Neural crest cell (in vitro differentiated cells): Measurements from ENCODE around the gene ZNF302. TPM values are rescaled to one million over a fixed set of nuclear protein-coding genes. Genes with fewer than 3 reads are reported as not detected.
A peak's percentile ranks its signal among the peaks of the same experiment; 100 is the strongest.

ENCODE experiments used
- DNase-seq: peaks from one replicate; pipeline ENCODE4 v3.0.0; 2021; ENCODE audit warnings: low read depth, mixed read lengths, low spot score
- H3K27ac Mint-ChIP-seq: one replicate; pipeline ENCODE4 v1.8.0; 2021; ENCODE audit warnings: mild to moderate bottlenecking, mixed read lengths; ENCODE audit not compliant: unreplicated experiment
- H3K27me3 Mint-ChIP-seq: 2 replicates; pipeline ENCODE4 v1.8.0; 2021; ENCODE audit warnings: low read depth, mild to moderate bottlenecking, mixed read lengths
- H3K36me3 Mint-ChIP-seq: 2 replicates; pipeline ENCODE4 v1.8.0; 2021; ENCODE audit warnings: low read depth, mild to moderate bottlenecking, mixed read lengths
- H3K4me1 Mint-ChIP-seq: 2 replicates; pipeline ENCODE4 v1.8.0; 2021; ENCODE audit warnings: mixed read lengths
- H3K4me3 Mint-ChIP-seq: one replicate; pipeline ENCODE4 v1.8.0; 2021; ENCODE audit warnings: mild to moderate bottlenecking, mixed read lengths
- H3K9me3 Mint-ChIP-seq: 2 replicates; pipeline ENCODE4 v1.8.0; 2021; ENCODE audit warnings: mixed read lengths
- CTCF ChIP-seq: fragments of 200-600 bp; sonication (generic); conservative IDR thresholded peaks from 2 replicates; pipeline ENCODE4 v1.5.0; 2021; ENCODE audit warnings: antibody characterized with exemption, mild to moderate bottlenecking
- total RNA-seq: library from RNA; stranded (reverse); gene quantifications from 2 replicates; pipeline ENCODE4 v1.2.1, GENCODE V29; 2021

ZNF302 gene
- total RNA-seq, 1 donor from 2014 or later: 37.0 TPM

DNA sequence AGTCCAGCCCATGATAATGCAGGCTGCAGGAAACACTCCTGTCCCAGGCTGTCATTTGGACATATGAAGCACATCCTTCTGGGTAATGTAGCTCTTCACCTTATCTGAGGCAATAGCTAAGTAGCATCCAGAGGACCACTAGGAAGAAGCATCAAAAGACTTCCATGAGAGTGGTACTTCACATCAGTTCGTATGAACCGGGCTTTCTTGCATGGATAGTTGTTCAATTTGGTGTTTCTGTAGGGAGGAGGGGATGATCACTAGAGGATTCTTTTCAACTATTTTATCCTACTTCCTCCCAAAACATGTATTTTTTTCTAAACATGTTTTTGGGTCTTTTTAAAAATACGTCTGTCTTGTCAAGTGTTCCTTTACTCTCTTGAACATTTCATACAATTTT, 12.9 kb downstream of the ZNF302 start:
- TF ChIP-seq CTCF: no peak
- Mint-ChIP-seq H3K27me3 (peaks cover 38% of the 10 kb centered on the region), H3K4me3 (no peak overlapping the region), H3K27ac (no peak overlapping the region), H3K9me3 (peaks cover 31% of the 10 kb centered on the region), H3K4me1 (no peaks in the 10 kb centered on the region), H3K36me3 (peaks cover 27% of the 10 kb centered on the region)
- DNase-seq: no peak

GRCh38 chr19:34692549-34692948, 15.1 kb downstream of the ZNF302 start:
- H3K27me3 Mint-ChIP-seq: peaks cover 47% of the 10 kb centered on the region
- H3K9me3 Mint-ChIP-seq: peaks cover 12% of the 10 kb centered on the region
- no peak for DNase-seq
- no peaks in the 10 kb centered on the region for H3K4me1 Mint-ChIP-seq
- peaks cover 7% of the 10 kb centered on the region for H3K36me3 Mint-ChIP-seq
- TF ChIP-seq CTCF: no peak
- no peak overlapping the region for H3K4me3 Mint-ChIP-seq
- no peak overlapping the region for H3K27ac Mint-ChIP-seq

- no peak for TF ChIP-seq CTCF
- Mint-ChIP-seq H3K36me3 (peaks cover 7% of the 10 kb centered on the region), H3K4me3 (no peak overlapping the region), H3K9me3 (peaks cover 17% of the 10 kb centered on the region), H3K27ac (no peak overlapping the region), H3K27me3 (peaks cover 24% of the 10 kb centered on the region), H3K4me1 (no peaks in the 10 kb centered on the region)
- DNase-seq: no peak
These were observed 30.2 kb downstream of the ZNF302 start for GRCh38 chr19:34707661-34708060.

DNA sequence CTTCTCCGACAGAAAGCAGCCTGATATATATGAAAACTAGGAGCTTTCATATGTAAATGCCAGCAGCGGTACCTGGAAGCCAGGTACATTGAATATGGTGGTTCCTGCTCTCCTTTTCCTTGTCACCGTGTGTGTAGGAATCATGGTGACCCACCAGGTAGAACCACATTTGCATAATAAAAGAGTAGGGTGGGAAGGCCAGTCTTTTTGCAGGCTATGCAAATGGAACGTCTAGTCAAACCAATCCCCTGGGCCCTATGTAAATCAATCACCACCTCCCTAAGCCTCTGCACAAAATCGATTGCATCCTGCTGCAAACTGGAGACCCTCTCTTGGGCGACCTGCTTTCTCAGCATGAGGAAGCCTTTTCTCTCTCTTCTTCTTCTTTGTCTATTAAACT, 34.4 kb downstream of the ZNF302 start:
- H3K27me3 Mint-ChIP-seq: peaks cover 15% of the 10 kb centered on the region
- no peaks in the 10 kb centered on the region for H3K4me1 Mint-ChIP-seq
- peaks cover 29% of the 10 kb centered on the region for H3K9me3 Mint-ChIP-seq
- H3K27ac Mint-ChIP-seq: no peak overlapping the region
- no peak for DNase-seq
- H3K36me3 Mint-ChIP-seq: peaks cover 13% of the 10 kb centered on the region
- no peak overlapping the region for H3K4me3 Mint-ChIP-seq
- TF ChIP-seq CTCF: no peak

- peaks cover 28% of the 10 kb centered on the region for H3K9me3 Mint-ChIP-seq
- TF ChIP-seq CTCF: peak; percentile 74
- H3K27me3 Mint-ChIP-seq: peaks cover 22% of the 10 kb centered on the region
- peaks cover 13% of the 10 kb centered on the region for H3K36me3 Mint-ChIP-seq
- no peak overlapping the region for H3K4me3 Mint-ChIP-seq
- no peak overlapping the region for H3K27ac Mint-ChIP-seq
- H3K4me1 Mint-ChIP-seq: no peaks in the 10 kb centered on the region
- peak; percentile 28 for DNase-seq
These were observed 35.1 kb downstream of the ZNF302 start for GRCh38 chr19:34712395-34713261.
